Right renal cortex interstitium (tissue), 3 donors: ENCODE measurements around the gene VCL. TPM values are rescaled to one million over a fixed set of nuclear protein-coding genes. Genes with fewer than 3 reads are reported as not detected.
A peak's percentile ranks its signal among the peaks of the same experiment; 100 is the strongest.
"Not testable (repeated sequence)": the region's sequence is repeated elsewhere in the genome, so short reads cannot be mapped to it uniquely, and the experiment has no call there.

Source experiments
- DNase-seq, 3 donors: peaks; one replicate each; pipeline ENCODE4 v3.0.0-alpha.2; 2013; ENCODE audit warnings: low read depth in 3 of 3, low spot score in 2 of 3
- polyA plus RNA-seq, 3 donors: library from polyadenylated mRNA; unstranded; fragments of 120-200 nt; gene quantifications; one replicate each; pipeline ENCODE4 v1.2.1, GENCODE V29; 2013; ENCODE audit not compliant: insufficient read length in 3 of 3

The VCL gene
- 100 to 1,000 TPM; 120 to 131 (median 130) TPM for polyA plus RNA-seq

DNA sequence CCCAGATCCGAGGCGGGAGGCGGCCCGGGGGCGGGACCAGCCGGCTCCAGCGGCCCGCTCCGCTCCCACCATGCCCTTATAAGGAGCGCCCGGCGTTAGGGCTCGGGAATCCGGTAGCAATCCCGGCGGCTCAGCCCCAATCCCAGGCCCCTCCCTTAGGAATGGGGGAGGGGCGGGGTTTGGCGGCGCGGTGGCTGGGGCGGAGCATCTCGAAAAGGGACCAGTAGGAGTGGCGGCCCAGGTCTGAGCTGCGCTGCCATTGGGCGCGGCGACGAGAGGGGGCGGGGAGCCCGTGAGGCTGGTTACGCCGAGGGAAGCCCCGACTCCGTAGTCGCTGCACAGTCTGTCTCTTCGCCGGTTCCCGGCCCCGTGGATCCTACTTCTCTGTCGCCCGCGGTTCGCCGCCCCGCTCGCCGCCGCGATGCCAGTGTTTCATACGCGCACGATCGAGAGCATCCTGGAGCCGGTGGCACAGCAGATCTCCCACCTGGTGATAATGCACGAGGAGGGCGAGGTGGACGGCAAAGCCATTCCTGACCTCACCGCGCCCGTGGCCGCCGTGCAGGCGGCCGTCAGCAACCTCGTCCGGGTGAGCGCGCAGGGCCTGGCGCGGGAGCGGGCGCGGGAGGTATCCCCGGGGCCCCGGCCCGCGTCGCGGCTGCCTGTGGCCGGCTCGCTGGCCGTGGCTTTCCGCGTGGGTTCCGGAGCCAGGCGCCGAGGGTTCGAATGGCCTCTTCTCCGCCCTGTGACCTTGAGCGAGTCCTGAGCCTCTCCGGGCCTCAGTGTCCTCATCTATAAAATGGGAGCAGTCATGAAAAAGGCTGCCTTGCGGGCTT lies at the start of gene VCL:
VCL (plus strand) TSS at position 330 of the 836 bp plus-strand sequence; CDS start at position 422, 92 bp downstream.
- DNase-seq = peak; percentile 88 to 97 (median 95)

DNA sequence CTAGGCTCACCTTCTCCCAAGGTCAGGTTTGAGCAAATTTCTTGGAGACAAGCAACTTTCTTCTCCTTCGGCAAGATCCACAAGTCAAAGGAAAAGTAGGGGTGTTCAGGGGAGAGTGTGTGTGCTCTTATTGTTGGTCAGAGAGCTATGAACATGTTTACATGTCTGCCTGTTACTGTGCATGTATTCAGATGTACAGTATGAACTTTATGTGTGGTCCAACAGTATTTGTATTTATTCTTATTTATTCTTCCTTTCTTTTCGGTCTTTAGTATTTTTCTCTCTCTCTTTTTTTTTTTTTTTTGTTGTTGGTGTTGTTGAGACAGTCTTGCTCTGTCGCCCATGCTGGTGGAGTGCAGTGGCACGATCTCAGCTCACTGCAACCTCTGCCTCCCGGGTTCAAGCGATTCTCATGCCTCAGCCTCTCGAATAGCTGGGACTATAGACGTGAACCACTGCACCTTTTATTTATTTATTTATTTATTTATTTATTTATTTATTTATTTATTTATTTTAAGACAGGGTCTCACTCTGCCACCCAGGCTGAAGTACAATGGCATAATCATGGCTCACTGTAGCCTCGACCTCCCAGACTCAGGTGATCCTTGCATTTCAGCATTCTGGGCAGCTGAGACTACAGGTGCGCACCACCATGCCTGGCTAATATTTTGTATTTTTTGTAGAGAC lies 48.8 kb upstream of the VCL start:
- DNase-seq = no peak

DNA sequence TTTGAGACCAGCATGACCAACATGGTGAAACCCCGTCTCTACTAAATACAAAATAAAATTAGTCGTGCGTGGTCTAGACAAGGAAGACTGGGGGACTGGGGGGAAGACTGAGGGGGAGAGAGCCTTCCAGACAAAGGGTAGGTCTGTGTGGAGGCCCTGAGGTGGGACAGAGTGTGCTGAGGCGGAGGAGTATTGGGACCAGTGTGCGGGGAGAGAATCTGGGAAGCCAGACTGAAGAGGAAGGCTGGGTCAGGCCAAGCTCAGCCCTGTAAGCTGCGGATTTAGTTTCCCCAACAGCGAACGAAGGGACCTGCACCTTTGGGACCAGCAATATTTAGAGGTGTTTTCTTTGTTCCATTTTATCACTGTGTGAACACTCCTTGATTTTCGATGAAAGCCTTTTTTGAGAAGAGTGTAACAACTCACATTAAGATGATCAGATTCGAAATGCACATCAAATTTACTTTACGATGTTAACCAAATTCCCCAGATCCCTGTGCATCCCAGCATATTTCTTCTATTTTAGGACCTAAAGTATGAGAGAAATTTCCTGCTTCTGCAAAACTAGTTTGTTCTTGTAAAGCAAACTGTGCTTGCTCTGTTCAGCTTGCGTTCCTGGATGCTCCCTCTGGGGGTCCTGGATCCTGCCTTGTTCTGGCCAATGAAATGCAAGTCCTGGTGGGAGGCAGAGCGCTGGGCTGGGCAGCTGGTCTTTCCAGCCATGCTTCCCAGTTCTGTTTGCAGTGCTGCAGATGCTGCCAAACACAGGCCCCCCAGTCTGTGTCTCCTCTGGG lies 47.6 kb upstream of the VCL start:
- no peak for DNase-seq

DNA sequence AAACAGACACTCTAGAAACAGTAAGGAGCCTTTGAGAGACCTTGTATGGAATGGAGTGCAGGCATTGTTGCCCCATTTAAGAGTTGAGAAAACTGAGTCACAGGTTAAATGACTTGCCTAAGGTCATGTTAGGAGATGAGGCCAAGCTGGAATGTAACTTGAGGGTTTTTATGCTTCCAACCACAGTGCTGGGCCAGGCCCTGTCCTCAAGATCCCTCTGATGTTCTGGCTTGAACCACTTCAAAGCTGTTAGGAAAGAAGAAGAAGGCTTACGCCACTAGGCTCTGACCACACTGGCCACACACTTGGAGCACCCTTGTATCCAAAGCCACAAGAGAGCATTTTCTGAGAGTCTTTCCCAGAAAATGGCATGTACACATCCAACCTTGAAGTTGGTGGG lies 44.3 kb upstream of the VCL start:
- no peak for DNase-seq

- no peak for DNase-seq
Observed at GRCh38 chr10:73954737-73955136, 43.2 kb upstream of the VCL start.

GRCh38 chr10:73955719-73956118 lies 42.2 kb upstream of the VCL start:
- no peak for DNase-seq

- DNase-seq = no peak
Observed at GRCh38 chr10:73956476-73957359, 41.2 kb upstream of the VCL start.

DNA sequence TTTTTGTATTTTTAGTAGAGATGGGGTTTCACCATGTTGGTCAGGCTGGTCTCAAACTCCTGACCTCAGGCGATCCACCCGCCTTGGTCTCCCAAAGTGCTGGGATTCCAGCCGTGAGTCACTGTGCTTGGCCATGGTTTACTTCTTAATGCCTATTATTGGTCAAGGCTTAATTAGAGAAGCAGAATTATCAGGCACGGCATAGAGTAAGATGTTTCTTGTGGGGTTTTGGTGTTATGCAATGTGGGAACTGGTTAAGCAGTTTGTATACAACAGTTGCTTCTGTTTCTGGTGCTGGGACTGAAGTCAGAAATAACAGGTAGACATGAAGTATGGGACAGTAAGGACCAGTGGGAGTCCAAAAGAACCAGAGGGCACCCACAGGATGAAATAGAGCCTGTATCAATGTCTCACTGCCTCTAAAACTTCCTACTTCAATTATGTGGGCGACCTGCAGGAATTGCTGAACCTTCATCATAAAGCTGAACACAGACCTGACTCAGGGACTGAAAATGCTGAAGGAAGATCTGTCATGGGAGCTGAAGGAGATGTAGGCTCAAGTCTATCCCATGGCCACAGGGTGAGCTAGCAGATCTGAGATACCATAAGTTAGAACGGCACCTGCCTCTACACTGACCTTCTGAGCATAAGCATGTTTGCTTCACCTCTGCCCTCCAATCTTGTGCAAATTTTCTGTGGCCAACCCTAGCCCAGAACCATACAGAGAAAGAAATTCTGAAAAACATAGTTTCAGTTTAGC lies 38.3 kb upstream of the VCL start:
- no peak for DNase-seq

- DNase-seq = no peak
Observed at GRCh38 chr10:73962386-73962785, 35.5 kb upstream of the VCL start.

- DNase-seq = not testable (repeated sequence)
Observed at GRCh38 chr10:73963533-73963932, 34.4 kb upstream of the VCL start.

DNA sequence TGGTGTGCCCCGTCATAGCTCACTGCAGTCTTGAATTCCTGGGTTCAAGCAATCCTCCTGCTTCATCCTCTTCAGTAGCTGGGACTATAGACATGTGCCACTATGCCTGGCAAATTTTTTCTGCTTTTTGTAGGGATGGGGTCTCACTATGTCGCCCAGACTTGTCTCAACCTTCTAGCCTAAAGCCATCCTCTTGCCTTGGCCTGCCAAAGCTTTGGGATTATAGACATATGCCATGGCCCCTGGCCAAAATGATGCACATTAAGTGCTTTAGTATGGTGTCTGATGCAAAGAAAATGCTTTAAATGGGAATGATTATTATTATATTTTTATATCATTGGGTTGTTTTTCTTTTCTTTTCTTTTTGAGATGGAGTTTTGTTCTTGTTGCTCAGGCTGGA lies 33.2 kb upstream of the VCL start:
- DNase-seq = no peak

GRCh38 chr10:73965267-73965889 lies 32.5 kb upstream of the VCL start:
- not testable (repeated sequence) for DNase-seq

DNA sequence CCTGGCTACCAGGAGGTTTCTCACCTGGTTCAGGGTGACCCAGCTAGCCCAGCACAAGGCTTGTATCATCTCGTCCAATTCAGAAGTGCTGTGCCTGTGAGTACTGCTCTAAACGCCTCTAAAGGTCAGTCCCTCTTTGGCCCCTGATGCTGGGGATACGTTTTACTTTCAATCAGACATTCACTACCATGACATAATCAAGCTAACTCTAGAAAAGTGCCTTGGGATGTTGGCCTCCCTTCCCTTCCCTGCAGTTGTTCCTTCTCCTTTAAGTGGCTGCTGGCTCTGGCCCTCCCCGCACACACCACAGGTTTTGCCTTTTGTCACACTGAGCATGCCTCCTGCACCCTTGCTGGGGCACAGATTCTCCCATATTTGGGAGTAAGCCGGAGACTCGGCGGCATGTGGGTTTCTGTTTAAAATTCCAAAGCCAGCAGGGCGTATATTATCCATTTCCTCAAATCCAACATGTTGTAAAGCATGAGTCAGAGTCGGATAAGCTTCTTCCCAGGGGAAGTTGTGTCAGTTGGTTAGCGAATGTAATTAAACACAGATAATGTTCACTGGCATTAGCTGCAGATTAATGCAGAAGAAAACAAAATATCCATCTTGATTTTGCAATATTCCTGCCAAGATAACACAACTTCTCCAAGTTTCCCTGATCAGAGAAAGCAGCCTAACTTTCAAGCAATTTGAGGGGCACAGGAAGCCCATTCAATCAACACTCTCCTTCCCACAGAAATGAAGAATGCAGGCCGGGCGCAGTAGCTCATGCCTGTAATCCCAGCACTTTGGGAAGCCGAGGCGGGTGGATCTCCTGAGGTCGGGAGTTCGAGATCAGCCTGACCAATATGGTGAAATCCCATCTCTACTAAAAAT lies 31.8 kb upstream of the VCL start:
- DNase-seq = peak; percentile 65 to 72 (median 70)

GRCh38 chr10:73967022-73967429 lies 30.9 kb upstream of the VCL start:
- no peak for DNase-seq

GRCh38 chr10:73967544-73967943 lies 30.4 kb upstream of the VCL start:
- DNase-seq = no peak

GRCh38 chr10:73968098-73968521 lies 29.8 kb upstream of the VCL start:
- no peak for DNase-seq

- no peak for DNase-seq
Observed at GRCh38 chr10:73969224-73969841, 28.6 kb upstream of the VCL start.

DNA sequence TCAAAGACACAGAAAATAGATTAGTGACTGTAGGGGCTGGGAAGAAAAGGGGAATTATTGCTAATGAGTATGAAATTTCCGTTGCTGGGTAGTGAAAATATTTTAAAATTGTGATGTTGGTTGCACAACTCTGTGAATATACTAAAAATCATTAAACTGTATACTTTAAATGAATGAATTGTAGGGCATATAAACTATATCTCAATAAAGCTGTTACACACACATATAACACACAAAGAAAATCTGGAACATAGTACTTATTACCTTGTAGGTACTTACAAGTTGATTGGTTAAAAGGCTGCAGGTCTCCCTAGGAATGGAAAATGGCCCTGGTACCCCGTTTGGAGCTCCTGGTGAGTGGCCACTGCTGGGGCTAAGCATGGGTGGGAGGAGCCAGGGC lies 27.1 kb upstream of the VCL start:
- no peak for DNase-seq
